GM19455 (cell line): ENCODE results near the gene ARPP21.

Source experiments
- ATAC-seq: cut with Tn5 transposase; IDR thresholded peaks from one replicate; pipeline ENCODE4 v1.9.1; 2021; ENCODE audit not compliant: unreplicated experiment

ARPP21 gene

DNA sequence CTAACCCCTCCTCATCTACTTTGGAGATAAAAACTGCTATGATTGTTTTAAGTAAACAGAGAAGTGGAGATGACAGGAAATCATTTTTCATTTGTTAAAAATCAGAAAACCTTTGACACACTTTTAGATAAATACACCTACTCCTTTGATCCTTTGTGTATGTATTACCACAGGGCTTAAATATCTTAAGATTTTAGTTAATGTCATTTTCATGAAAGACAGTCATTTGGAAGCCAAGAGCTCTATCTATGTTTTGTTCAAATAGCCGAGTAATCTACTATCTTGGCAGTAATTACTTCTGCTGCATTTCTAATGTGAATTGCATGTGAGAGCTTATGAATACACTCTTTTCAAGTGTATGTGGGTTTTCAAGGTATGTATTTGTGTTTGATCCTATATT lies 2.0 kb downstream of the ARPP21 start:
- no peak for ATAC-seq

DNA sequence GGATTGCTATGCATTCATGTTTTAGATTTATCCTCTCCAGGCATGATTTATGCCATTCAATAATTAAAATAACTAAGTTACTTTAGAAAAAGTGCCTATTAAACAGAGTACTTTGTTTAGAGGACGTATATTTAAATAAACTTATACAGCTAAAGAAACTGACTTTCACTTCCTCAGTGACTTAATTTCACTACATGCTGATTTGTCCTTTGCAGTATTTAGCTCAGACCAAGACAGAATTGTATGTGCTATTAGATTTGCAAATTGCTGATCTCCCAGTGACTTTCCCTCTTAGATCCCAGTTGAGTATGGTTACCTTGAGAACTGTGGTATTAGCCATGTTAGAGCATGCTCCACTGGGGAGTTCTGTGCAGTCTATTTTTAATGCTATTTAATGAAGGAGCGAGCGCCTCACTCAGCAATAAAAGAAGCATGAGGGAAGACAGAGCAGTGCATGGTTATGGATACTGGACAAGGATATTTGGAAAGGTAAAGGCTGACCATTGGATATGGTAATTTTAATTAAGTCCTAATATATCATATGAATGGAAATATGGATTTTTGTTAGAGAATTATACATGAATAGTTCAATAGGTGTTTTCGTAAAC lies 2.7 kb downstream of the ARPP21 start:
- no peak for ATAC-seq

DNA sequence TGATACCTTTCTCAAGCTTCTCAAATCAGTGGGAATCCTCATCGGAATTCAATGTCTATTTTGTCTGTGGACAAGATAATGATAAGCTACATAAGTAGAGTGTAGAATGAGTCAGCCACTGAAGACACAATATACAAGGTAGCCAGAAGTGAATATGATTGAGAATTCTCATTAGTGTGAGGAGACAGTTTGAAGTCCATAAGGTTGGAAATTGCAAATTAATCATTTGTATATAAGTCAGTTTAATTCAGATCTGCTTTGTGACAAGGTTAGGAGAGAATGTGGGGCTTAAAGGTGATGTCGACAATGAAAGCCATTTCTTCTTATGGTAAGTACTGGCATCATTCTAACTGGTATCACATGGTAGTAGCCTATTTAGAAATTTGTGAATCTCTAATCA lies 4.2 kb downstream of the ARPP21 start:
- ATAC-seq, result no peak

DNA sequence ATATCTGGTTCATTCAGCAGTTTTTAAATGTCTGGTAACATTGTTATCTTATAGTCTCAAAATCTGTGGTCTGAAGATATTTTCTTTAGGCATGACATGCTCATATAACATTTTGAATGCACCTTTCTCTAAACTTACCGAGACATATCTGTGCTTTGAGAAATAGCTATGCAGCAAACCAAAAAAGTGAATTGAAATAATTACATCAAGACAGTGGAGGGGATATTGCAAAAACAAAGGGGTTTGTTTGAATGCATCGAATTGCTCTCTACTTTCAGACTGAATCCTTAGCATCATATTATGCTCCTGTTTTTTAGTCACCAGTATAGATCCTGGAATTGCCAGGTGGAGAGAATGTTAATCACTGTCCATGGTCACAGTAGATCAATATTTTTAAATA lies 5.1 kb downstream of the ARPP21 start:
- ATAC-seq, result no peak

DNA sequence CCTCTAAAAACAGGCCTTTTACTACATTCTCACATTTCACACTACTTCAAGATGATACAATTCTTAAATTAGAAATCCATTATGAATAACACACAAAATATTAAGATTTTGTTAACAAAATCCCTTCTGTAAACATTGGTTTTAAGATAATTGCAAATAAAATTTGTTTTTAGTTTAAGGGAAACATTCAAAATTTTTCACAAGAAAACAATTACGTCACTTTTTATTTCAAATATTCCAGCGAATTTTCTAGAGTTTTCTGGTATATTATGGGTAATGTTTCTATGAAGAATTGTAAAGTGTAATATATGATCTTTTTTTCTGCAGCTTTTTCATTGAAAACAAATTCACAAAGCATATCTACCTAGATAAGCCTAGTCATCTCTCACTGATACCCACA lies 5.9 kb downstream of the ARPP21 start:
- no peak for ATAC-seq

DNA sequence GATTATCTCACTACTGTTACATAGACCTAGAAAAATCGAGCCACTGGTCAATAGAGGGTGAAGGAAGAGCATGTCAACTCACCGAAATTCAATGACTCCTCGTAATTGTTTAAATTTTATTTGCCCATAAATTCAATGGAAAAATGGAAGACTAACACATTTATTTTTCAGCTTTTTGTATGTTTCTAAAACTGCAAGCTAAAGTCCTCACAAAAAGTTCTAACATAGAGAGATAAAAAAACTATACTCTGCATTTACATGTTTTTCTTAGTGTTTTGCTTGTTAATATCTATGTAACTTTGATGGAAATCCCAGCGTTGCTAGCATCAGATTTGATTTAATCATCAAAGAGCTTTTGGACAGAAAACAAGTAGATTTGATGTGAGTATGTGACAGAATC lies 6.8 kb downstream of the ARPP21 start:
- no peak for ATAC-seq

DNA sequence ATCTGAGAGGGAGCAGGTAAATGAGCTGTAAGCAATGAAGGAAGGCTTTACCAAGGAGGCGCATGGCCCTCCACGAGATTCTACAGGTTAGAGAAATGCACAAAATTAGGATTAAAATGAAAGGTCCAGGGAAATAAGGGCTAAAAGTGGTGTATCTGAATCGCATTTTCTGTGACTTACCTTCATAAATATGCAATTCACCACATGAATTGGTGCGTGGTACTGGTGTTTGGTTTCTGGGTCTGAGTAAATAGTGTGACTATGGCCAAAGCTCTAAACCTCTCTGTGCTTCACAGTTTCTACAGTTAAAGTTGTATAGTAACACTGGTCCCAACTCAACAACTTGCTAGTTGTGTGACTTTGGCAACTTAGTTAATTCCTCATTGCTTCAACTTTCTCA lies 8.1 kb downstream of the ARPP21 start:
- no peak for ATAC-seq

DNA sequence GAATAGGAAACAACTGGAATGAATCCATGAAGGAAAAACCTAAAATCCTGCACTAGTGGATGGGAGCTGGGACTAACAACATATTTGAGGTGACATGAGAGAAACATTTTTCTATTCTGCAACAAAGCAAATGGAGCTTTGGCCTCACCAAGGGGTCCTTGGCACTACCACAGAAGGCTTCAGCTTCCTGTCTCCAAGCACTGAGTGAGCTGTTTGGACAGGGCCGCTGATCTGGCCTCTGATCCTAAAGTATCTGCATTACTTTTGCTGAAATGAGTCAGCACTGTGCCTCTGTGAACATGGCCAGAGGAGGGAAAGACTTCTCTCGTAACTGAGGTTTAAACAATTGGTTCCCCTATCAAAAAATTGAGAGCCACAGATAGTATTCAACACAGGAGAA lies 9.0 kb downstream of the ARPP21 start:
- ATAC-seq, result no peak

DNA sequence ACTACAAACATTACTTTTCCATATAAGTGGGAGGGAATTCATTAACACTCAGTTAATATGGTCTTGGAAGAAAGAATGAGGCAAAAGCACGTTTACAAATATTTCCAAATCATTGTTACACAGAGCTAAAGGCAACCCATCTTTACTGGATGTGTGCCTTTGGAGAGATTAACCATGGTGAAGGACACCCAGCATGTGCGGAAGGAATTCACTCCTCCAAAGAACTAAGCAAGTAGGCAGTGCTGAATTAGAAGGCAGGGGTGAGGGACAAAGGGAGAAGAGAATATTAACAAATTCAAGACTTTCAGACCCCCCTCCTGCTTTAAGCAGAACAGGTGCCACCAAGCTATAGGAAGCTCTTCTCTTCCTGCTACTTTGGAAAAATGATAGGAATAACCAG lies 10.1 kb downstream of the ARPP21 start:
- ATAC-seq, result no peak

DNA sequence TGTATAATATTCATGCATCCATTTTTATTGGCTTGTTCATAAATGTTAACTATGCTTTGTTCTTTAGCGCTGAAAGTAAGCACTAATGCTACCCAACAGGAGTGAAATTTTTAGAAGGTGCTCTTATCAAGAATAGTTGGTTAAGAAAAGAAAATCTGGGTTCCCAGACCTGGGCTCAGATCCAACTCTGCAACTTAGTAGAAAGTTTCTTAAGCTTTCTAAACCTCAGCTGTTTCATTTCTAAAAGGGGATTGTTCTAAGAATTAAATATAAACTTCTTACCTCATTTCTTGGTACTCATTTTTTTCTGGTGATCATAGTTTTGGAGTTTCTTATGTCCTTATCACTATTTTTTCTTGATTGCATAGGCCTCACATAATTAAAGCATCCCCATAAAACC lies 12.1 kb downstream of the ARPP21 start:
- ATAC-seq, result no peak

DNA sequence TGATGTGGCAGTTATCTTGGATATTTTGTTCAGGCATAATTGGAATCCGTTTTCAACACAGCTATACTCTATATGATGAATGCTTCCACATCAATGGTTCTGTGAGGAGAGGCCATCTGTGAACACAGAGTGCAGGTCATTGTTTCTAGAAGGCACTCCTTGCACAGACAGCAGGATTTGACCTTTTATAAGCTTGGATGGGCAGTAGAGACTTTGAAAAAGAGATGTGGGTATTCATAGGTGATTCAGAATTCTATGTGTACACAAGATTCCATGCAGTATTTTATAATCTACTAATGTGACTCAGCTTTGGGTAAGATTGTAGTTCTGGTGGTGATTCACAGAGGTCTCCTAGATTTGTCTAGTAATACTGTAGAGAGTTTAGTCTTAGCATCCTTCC lies 12.5 kb downstream of the ARPP21 start:
- no peak for ATAC-seq

DNA sequence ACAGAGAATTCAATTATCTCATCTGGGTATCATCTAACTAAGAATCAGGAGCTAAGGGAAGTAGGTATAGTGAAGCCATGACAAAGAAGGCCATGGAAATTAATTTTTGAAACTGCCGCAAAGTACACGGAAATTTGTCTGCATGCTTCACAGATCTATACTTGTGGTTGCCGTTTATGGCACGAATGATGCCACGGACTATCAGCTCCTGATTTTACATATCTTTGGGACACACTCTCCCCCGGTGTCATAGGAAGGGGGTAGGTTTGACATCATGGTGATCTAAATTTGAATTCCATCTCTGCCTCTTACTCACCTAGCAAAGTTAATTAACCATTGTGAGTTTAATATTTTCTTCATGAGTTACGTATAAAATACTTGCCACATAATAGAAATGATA lies 14.0 kb downstream of the ARPP21 start:
- ATAC-seq, result no peak

DNA sequence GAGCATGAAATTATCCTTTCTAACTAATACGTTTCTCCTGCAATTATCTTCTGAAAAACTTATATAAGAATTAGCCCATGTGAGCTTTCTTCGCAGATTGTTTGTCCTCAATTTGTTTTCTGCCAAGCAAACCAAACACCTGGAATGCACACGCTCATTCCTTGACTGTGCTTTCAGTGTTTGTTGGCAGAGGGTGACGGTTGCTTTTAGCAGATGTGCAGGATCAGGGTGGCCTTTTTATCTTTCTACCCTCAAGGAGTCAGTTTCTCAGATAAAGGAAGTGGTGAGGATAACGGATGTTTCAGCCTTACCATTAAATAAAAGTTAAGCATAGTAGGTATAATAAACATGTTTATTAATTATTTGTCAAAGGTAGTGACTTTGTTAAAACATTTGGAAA lies 15.2 kb downstream of the ARPP21 start:
- ATAC-seq, result no peak

DNA sequence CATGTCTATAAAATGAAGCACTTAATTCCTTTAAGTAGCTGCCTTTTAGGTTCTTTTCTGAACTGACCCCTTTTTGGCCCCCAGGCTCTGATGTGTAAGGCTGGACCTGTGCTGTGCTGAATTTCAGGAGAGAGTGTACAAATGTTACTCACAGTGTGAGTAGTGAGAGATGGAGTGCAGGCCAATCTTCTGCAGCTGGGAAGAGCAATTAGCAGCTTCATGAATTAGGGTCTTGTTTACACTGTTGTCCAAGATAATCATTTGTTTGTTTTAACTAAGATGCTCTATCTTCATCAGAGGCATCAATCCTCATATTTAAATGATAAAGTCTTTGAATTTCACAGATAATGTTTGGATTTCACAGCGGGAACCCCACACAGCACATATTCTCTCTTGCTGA lies 19.4 kb downstream of the ARPP21 start:
- ATAC-seq, result no peak

DNA sequence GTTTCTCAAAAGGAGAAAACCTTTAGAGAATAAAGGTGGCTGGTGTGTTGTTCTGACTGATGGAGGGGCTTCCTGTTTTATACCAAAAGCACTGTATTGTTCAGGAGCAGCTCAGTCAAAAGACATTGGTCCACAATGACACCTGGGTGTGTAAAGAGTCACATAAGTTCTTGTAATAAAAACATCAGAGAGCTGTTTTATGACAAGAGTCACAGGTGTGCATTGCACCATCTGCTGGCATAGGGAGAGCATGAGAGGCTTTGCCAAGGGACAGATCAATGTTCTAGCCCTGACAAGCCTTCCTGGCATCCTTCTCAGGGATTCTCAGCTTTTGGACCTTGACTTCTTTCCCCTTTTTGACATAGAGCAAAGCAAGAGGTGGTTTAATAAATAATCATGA lies 20.4 kb downstream of the ARPP21 start:
- ATAC-seq, result no peak

DNA sequence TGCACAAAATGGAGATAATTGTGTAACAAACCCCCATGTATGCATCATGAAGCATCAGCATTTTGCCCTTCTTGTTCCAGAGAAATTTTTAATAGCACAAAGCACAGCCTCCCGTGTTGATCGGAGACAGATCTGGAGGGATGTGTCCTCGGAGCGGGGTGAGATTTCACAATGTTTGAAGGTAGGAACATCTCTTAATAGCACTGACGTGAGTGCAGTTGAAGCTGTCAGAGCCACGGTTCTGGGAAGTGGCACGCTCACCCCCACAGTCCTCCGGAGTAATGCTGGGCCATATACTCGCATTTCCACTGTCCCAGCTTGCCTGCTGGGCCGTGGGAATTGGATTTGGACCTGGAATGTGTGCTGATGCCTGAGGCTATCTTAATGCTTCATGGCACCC lies 24.1 kb downstream of the ARPP21 start:
- ATAC-seq, result no peak

DNA sequence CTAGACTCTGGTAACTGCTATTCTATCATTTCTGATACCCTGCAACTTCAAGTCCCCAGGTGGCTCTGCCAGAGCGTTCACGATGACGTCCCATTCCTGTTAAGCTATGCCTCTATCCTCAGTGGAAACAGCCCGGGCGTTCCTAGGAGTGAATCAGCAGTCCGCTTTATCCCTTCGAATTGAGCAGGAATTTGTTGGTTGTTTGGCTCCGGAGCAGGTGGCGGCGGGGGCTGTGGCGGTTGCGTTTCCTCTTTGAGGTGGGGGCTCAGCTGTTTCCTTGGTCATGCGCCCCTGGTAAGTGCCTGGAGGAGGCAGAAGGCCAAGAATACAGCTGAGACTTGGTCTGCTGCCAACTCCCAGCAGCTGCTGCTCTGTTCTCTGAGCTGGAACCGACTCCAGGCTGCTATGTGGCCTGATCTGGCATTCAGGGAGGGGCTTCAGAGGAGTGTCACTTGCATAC lies 25.2 kb downstream of the ARPP21 start:
- no peak for ATAC-seq

DNA sequence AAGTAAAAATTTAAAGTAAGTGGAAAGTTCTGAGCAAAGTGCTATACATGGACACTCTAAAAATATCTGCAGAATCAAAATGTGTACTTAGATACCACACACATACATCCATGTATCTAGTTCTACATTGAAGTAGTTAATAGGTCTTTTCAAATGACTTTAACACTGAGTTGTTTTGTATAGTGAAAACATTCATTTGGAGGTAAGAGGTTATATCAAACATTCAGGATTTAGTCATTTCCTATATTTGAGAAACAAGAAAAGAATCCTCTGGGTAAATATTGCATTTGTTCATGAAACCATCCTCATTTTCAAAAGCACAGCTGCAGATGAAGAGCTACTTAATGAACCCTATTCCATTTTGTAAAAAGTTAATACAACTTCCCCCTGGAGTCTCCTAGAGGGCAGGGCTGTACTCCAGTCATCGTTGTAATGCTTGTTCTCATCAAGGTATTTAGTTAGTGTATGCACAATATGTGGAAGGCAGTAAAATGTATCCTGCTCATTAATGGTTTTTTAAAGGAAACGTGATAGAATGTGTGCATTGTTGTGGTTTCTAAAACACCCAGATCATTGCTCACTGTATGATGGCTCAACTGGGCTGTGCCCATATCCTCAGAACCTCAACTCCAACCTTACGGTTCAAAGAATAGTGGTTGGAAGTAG lies 26.2 kb downstream of the ARPP21 start:
- no peak for ATAC-seq

DNA sequence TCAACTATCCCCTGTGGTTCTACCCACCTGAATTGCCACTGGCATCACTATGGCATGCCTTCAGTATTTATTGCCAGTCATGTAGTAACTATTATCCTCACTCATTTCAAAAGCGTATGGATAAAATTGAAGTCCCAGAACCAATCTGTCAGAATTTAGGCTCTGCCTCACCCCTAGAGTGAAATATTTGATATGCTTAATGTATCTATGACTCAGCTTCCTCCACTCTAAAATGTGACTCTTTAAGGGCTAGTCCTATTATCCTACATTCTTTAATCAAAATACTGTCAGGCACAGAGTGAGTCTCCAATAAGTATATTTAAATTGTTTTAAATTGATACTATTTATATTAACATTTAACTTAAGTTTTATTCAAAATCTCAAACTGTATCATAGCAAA lies 27.6 kb downstream of the ARPP21 start:
- ATAC-seq, result no peak

DNA sequence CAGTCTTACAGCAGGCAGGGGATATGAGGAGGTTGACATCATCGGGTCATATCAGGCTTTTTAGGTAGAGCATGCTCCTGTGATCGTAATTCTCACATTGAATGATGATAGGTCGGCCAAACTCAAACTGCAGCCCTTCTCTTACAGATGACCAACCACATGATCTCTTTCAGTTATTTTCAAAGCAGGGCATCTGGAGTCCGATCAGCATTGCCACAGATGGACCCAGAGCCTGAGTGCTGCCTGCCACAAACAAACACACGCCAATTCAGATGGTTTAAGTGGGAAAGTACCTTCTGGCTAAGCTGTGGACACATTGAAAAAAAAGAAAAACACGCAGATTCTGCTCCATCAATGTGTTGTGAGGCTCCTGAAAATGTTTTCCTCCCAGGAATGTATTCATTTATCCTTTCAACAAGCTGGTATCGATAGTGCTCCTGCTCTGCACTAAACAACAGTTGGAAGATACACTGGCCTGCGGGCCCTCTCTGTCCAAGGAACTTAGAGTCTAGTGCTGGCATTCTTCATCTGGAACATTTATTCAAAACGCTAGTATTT lies 31.2 kb downstream of the ARPP21 start:
- no peak for ATAC-seq

DNA sequence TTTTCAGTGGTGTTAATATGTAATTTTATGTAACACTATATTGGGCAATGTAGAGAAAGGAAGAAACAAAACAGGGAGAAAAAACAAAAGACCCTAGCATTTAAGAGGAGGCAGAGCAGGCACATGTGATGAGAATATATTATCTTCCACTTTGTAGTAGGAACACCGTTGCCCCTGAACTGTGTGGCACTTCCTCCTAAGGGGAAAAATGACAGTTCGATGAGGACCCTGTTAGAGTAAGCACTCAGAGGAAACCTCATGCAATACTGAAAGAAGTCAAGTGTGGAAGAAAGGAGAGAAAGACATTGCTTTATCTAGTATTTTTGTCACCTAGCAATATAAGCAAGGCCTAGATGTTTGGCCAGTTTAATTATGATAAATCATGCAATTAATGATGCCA lies 32.2 kb downstream of the ARPP21 start:
- no peak for ATAC-seq

DNA sequence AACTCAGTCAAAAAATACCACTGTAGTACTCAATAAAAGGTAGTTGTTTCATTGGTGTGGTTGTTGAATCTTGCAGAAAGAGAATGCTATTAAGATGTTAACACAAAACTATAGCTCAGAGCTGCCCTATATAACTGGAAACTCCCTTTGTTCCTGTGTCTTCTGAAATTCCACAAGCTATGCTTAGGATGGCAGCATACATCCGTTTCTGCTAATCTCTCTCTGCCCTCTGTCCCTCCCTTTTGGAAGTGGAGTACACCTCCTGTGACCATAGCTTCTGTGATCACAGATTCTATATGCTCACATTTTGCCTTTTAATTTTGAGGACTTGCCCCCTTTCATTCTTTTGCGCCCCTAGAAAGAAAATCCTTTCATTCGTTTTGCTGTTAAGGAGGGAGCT lies 33.7 kb downstream of the ARPP21 start:
- ATAC-seq, result no peak
